Lower lobe of right lung (tissue), 2 donors: ENCODE measurements around the gene XPO4. TPM values are rescaled to one million over a fixed set of nuclear protein-coding genes. Genes with fewer than 3 reads are reported as not detected.
"Not testable (repeated sequence)": the region's sequence is repeated elsewhere in the genome, so short reads cannot be mapped to it uniquely, and the experiment has no call there.

Experiments used
- ATAC-seq, 2 donors: fragments of 200-7000 bp; cut with Tn5 transposase; one replicate each; pipeline ENCODE4 v1.9.1; 2020 to 2022; ENCODE audit warnings: mild to moderate bottlenecking in 2 of 2, moderate library complexity in 2 of 2
- DNase-seq: peaks from one replicate; pipeline ENCODE4 v3.0.0-alpha.2; 2020
- H3K27ac ChIP-seq: fragments of 200-600 bp; one replicate; pipeline ENCODE4 v1.8.0; 2022
- H3K27me3 ChIP-seq: fragments of 200-600 bp; one replicate; pipeline ENCODE4 v1.8.0; 2022; ENCODE audit warnings: low read depth
- H3K36me3 ChIP-seq: fragments of 200-600 bp; one replicate; pipeline ENCODE4 v1.8.0; 2022; ENCODE audit warnings: mild to moderate bottlenecking
- H3K4me1 ChIP-seq: fragments of 200-600 bp; one replicate; pipeline ENCODE4 v1.8.0; 2022
- H3K4me3 ChIP-seq: fragments of 200-600 bp; one replicate; pipeline ENCODE4 v1.8.0; 2022; ENCODE audit warnings: mild to moderate bottlenecking
- H3K9me3 ChIP-seq: fragments of 200-600 bp; one replicate; pipeline ENCODE4 v1.8.0; 2022
- CTCF ChIP-seq: fragments of 200-600 bp; IDR thresholded peaks from one replicate; pipeline ENCODE4 v1.8.0; 2022; ENCODE audit warnings: antibody characterized with exemption, mild to moderate bottlenecking
- intact Hi-C: fragments of 100-400 bp; cut with DNase I; formaldehyde crosslinking; loops from one replicate; pipeline ENCODE4 v1.11.0; 2022
- total RNA-seq: library from RNA; stranded (reverse); fragmentation: NEBNext Ultra II Directional; extraction: Animal tissue kit (Norgen Biotek cat#: 25700); gene quantifications from one replicate; pipeline ENCODE4 v1.2.1, GENCODE V29; 2021
- donor health status: DM: no; HTN: yes; CAD: no; lungs with severe emphysema.

XPO4 gene
- total RNA-seq, 1 donor from 2014 or later: 17.1 TPM

- no peak overlapping the region for H3K4me3 ChIP-seq
- intact Hi-C loops: no loop called here
- H3K36me3 ChIP-seq: no peaks in the 10 kb centered on the region
- no peak overlapping the region for H3K27ac ChIP-seq
- no peak for ATAC-seq
- no peak for DNase-seq
- no peak for TF ChIP-seq CTCF
- no peaks in the 10 kb centered on the region for H3K9me3 ChIP-seq
- H3K4me1 ChIP-seq: no peaks in the 10 kb centered on the region
- no peaks in the 10 kb centered on the region for H3K27me3 ChIP-seq
Observed at GRCh38 chr13:20921572-20921971, 19.0 kb upstream of the XPO4 start.

- H3K4me1 ChIP-seq, H3K9me3 ChIP-seq, ATAC-seq, H3K27me3 ChIP-seq, intact Hi-C loops, H3K27ac ChIP-seq, H3K36me3 ChIP-seq, DNase-seq, H3K4me3 ChIP-seq: not testable (repeated sequence)
Observed at GRCh38 chr13:20915676-20916075, 13.1 kb upstream of the XPO4 start.

- ATAC-seq: no peak
- no peak overlapping the region for H3K27ac ChIP-seq
- H3K9me3 ChIP-seq: no peaks in the 10 kb centered on the region
- no peak overlapping the region for H3K4me3 ChIP-seq
- H3K27me3 ChIP-seq: no peaks in the 10 kb centered on the region
- DNase-seq: no peak
- H3K4me1 ChIP-seq: no peaks in the 10 kb centered on the region
- H3K36me3 ChIP-seq: no peaks in the 10 kb centered on the region
- intact Hi-C loops: no loop called here
- no peak for TF ChIP-seq CTCF
Observed at GRCh38 chr13:20911037-20911436, 8.5 kb upstream of the XPO4 start.

GRCh38 chr13:20908714-20909497 is 6.4 kb upstream of the XPO4 start:
- no peak overlapping the region for H3K27ac ChIP-seq
- TF ChIP-seq CTCF: no peak
- no peaks in the 10 kb centered on the region for H3K27me3 ChIP-seq
- DNase-seq (no peak), ATAC-seq (peak; percentile 53 to 89)
- no peaks in the 10 kb centered on the region for H3K36me3 ChIP-seq
- no peaks in the 10 kb centered on the region for H3K9me3 ChIP-seq
- intact Hi-C loops: no loop called here
- H3K4me1 ChIP-seq: no peaks in the 10 kb centered on the region
- H3K4me3 ChIP-seq: no peak overlapping the region

- H3K4me3 ChIP-seq: no peak overlapping the region
- no peaks in the 10 kb centered on the region for H3K9me3 ChIP-seq
- no peak for ATAC-seq
- H3K4me1 ChIP-seq: peaks cover 22% of the 10 kb centered on the region
- TF ChIP-seq CTCF: no peak
- no peak for DNase-seq
- no peak overlapping the region for H3K27ac ChIP-seq
- intact Hi-C loops: no loop called here
- H3K36me3 ChIP-seq: peaks cover 3% of the 10 kb centered on the region
- no peaks in the 10 kb centered on the region for H3K27me3 ChIP-seq
Observed at GRCh38 chr13:20904908-20905307, 2.4 kb upstream of the XPO4 start.

- H3K36me3 ChIP-seq: peaks cover 13% of the 10 kb centered on the region
- DNase-seq: no peak
- no peaks in the 10 kb centered on the region for H3K9me3 ChIP-seq
- H3K4me3 ChIP-seq: peak overlapping the region; percentile 97
- H3K27me3 ChIP-seq: no peaks in the 10 kb centered on the region
- intact Hi-C loops: no loop called here
- H3K27ac ChIP-seq: peak overlapping the region; percentile 97
- TF ChIP-seq CTCF: no peak
- no peak for ATAC-seq
- H3K4me1 ChIP-seq: peaks cover 22% of the 10 kb centered on the region
Observed at GRCh38 chr13:20903164-20903475, 574 bp upstream of the XPO4 start.
